ENCODE measurements around the gene CXCL8.

CXCL8 gene

DNA sequence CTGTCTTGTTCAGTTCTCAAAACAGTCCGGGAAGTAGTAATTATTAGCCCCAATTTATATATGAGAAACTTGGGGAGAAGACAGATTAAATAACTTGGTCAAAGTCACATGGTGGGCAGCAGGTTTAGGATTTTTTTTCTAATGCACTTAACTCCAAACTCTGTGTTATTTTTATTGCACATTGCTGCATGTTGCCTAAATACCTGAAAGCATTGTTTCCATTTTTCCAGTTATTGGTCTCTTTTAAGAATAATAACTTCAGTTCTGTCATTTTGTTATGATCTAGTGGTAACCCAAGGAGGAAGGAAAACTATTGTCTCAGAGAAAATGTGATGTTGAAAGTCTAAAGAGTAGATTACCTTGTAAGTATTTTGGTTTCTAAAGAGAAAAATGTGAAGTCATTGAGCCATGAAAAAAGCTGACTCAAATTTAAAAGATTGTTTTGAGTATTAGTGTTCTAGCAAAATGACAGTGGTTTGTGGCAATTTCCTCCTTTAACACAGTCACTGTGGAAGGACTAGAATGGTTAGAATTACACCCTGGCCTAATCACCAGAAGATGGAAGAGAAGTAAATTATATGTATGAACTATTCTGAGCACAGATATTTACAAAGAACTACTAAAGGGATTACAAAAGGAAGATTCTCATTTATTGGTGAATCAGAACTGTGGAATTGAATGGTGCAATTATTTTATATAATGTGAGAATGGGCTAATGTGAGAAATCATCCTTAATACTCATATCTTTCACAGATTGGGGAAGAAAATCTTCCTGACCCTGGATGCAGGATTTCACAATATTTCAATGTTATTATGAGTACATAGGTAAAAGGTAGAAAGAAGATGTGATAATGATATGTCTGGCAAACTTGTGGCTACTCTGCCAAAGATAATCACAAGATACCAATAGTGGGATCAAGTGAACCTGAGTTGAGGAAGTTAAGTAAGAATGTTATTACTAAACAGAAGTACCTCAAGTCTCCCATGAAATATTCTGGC, 21.7 kb upstream of the CXCL8 start:
- DNase-seq (ENCODE audit: low read depth) = no peak

DNA sequence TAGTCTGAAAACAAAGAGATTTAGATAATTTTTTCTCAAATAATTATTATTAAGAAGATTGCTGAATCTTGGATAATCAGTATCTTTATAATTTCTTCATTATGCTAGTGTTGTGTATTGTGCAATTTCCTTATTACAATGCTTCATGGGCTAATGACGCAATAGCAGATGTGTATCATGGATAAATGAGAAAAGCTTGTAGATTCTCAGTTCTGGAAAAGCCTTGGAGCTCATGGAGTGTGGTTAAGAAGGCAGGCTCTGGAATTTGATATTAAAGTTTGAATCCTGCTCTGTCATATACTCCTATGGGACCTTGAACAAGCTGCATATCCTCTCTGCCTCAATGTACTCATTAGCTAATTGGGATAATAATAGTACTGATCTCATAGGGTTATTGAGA, 18.9 kb upstream of the CXCL8 start:
- no peak for DNase-seq (ENCODE audit: low read depth)

DNA sequence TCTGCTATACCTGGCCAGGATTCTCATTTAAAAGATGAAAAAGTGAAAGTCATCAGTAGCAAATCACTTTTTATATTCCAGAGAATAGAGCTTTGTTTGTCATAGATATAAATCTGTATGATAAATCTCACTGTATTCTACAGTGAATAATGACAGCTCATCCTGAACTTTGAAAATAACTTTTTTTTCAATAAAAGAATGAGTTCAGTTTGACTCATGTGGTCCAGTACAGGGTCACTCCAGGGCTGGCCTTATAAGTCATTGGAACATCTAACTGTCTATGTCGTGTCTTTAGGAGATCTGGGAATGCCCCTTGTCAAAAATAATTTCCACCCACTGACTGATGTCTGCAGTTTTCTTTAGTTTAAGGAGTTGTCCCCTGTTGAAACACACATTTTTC, 18.5 kb upstream of the CXCL8 start:
- no peak for DNase-seq (ENCODE audit: low read depth)

DNA sequence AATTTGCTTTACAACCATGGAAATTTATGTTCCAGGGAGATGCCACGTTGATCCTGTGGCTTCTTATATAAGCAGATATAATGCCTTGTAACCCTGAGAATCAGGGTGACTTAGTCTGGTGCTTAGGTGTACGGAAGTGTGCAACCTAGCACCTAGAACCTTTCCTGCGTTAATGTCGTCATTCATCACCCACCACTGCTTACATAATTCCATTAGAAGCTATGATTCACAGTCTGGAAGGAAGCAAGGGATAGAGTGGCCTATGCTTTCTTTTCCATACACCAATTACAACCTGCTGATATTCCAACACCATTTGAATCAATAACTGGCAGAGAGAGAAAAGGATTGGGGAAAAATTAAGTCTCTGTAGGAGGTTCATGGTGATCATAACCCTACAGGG, 17.3 kb upstream of the CXCL8 start:
- no peak for DNase-seq (ENCODE audit: low read depth)

DNA sequence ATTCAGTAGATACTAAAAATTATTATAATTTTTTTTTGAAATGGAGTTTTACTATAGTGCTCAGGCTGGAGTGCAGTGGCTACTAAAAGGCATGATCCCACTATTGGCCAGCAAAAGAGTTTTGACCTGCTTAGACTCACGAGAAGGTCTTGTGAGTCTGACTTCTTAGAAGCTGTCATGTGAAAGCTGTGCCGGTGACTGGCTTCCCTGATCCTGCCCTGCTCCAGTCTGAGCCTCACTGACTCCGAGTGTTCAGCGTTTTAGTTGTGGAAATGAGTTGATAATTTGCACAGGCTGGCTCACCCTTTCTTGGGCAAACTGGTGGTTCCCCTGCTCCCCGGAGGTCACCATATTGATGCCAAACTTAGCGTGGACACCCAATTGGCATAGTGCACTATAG, 16.4 kb upstream of the CXCL8 start:
- DNase-seq (ENCODE audit: low read depth) = no peak

DNA sequence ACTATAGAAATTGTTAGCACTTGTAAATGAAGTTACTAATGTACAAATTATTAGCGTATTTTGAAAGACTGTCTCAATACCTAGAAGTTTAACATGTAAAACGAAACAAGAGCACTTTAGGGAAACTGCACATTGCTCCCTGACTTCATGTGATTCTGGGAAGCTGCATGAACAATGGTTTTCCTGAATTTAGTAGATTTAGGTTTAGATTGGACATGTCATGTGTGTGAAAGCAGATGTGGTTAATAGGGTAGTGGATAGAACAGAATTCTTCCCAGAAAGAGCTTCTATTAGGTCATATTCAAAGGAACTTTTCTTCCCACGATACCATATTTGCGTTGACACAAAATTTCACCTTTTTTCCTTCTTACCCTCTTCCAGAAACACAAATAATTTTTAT, 14.9 kb upstream of the CXCL8 start:
- DNase-seq (ENCODE audit: low read depth) = no peak

DNA sequence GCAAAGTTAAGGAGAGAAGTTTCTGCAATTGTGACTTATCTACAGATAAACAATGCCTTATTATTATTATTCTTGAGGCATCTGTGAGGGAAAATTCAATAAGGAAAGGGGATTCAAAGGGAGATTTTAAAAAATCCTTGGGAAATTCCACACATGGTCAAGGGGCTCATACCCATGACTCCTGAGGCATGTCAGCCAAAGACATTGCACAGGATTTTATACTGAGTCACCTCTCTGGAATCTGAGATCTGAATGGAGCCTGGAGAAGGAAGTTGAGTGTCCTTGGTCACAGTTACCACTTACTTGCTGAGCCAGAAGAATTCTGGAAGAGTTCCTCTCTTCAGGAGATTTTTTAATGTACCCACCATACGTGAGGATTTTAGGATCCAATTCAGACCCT, 14.4 kb upstream of the CXCL8 start:
- no peak for DNase-seq (ENCODE audit: low read depth)

DNA sequence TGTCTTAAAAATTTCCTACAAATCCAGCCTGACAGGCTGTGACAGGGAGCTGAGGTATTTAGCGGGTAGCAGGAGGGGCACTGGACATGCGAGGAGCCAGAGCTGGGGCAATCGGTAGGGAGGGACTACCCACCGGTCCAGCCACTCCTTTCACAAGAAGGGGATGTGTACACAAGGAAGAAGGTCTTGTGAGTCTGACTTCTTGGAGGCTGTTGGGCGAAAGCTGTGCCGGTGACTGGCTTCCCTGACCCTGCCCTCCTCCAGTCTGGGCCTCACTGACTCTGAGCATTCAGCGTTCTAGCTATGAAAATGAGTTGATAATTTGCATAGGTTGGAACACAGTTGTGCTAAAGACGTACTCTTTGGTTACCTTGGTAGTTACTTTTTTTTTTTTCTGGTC, 12.7 kb upstream of the CXCL8 start:
- DNase-seq (ENCODE audit: low read depth) = no peak

DNA sequence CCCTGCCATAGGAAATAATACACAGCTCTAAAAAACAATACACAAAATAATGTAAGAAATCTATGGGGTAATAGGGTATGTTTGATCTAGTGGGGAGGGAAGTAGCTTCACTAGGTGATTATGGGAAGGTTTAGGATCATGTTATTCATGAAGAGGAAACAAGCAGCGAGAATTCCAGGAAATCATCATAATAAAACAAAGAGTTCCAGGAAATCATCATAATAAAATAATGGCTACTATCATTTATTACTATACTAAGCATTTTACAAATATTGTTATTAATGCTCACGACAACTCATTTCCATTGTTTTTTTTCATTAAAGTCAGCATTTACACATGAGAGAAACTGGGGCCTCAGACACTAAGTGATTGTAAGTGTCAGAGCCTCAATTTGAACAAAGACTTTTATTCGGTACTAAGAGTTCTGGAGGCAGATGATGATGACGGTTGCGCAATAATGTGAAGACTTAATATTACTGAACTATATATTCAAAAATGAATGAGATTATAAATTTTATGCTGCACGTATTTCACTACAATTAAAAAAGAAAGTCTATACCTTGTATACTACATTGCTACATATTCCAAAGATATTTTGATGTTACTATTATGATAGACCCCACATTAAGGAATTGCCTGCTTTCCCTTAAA, 12.2 kb upstream of the CXCL8 start:
- no peak for DNase-seq (ENCODE audit: low read depth)

DNA sequence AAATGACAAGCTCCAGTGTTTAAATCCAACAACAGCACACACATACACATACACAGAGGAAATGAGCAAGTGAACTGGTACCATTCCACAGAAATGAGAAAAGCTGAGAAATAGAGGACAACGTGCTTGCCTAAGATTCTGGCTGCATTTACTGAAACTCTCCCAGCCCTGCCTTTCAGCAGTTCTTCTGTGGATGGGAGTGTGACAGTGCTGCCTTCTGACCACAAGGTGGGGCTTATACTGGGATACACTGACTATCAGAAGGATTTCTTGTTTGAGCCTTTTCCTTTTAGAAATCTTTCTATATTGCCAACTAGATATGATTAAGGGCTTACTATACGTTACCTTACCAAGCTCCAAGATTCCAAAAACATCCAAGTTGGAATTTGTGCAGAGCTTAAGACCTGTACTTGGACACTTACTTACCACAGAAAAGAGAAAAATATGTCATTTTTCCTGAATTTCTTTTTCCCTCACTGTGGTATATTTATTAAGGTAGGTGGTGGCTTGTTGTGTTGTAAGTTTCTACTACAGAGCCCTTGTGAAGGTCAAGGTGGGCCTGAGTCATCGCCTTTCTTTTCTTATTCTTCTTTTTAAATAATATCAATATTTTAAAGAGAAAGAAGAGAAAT, 10.7 kb upstream of the CXCL8 start:
- DNase-seq (ENCODE audit: low read depth) = no peak

DNA sequence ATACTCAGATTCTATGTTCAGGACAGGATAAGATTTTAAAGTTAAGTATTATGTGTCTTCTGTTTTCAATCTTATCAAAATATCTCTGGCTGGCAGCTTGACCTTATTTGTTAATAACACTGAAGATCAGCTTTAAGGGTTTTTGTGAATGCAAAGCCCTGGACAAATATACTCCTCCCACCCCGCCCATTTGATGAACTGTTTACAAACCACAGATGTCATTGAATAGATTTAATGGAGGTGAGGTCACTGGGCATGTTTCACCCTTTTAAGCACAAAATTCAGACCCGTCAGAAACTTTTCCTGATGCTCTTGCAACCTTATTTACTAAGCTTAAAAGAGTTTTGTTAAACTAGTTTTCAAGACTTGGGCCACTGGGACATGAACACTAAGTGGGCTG, 10.1 kb upstream of the CXCL8 start:
- DNase-seq (ENCODE audit: low read depth) = no peak

DNA sequence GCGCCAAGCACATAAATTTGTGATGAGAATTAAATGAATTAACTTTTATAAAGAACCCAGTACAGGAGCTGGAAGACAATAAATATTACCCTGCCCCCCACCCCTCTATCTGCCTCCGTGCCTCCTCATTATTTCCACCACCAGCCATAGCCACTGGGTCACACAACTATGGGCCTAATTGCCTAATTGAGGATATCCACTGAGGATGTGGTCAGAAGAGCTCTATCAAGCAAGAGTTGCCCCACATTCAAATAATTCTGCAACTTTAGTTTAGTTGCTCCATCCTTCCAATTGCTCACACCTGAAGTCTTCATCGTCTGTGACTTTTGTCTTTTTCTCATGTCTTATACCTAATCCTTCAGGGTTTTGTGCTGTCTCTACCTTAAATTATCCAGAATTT, 9.5 kb upstream of the CXCL8 start:
- DNase-seq (ENCODE audit: low read depth) = no peak

DNA sequence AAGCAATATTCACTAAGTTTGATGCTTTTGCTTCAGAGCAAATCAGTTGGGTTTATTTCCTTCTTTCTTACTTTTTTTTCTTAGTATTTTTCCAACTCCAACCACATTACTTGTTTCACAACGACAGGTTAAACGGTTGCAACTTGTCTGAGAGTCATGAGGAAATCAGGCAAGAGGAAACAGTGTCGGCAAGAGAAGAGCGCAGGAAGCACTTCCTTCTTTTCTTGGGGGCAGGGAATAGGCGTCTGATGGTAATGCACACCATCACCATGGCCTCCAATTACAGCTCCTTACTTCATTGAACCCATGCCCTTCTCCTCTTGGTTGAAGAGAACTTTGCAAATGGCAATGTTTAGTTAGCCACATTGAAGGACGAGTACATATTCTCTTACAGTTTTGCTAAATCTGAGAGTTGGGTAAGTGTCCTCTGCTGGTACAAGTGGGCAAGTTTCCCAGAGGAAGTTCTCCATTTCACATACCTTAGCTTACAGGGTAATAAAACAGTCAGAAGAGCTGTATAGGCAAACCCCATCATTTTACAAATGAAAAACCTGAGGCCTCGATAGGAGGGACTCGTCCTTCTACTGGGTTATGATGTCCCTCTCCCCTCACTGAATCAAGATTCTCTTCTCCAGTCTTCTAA, 8.3 kb upstream of the CXCL8 start:
- no peak for DNase-seq (ENCODE audit: low read depth)

DNA sequence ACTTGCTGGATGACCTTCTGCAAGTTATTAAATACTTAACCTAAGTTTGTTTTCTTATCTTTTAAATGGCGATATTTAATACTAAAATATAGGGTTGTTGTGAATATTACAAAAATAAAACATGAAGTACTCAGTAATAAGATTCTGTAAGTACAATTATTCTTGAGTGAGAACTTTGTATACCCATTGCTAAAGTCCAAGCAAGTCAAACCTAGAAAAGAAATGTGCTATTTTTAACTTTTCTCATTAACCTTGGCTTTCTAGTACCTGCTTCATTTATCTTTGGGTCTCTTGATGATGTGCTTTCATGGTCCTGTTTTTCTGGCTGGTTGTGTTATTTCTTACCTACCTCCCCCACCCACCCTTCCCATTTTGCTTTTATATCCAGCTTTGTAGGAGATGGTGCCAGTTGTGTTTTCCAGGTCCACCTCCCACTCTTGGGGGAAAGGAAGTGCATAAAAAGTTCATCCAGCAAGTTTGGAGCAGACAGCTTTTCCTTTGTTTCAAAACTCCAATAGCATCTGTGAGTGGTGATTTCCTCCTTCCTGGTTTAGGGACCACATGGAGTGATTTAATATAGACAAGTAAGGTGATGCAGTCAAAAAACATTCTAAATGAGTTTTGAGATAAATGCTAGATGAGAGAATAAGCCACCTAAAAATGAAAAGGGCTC, 7.5 kb upstream of the CXCL8 start:
- DNase-seq (ENCODE audit: low read depth) = no peak

DNA sequence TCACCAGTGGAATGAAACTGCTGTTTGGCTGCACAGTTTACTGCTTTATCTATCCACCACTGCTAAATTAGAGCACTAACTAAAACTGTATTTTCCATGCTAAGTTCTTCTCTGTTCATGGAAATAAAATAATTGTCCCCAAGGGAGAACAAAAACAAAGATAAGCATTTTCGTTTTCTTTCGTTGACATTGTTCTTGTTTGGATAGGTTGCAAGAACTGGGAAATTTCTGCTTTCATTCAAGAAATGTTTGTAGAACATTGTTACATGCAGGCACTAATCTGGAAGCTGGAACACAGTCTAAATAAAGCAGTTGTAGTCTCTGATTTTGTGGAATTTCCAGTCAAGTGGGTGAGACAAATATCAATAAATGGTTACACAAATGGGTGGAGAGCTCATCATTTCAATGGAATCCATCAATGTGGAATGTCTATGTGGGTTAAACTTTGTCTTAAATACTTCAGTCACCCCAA, 5.8 kb upstream of the CXCL8 start:
- no peak for DNase-seq (ENCODE audit: low read depth)

DNA sequence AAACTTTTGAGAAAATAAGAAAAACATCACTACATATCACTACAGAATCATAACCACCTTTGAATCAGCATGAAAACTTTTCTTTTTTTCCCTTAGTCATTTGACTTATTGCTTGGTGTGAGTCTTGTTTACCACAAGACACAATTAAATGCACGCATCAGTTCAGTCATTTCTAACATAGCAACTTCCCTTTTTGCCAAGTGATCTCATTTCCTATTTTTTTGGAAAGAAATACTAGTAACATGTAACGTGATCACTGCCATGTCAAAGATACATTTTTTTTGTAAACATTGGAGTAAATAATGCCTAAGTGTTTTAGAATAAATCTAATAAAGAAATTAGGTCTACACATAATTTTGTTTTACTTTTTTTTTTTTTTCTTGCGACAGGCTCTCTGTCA, 5.1 kb upstream of the CXCL8 start:
- DNase-seq (ENCODE audit: low read depth) = no peak

DNA sequence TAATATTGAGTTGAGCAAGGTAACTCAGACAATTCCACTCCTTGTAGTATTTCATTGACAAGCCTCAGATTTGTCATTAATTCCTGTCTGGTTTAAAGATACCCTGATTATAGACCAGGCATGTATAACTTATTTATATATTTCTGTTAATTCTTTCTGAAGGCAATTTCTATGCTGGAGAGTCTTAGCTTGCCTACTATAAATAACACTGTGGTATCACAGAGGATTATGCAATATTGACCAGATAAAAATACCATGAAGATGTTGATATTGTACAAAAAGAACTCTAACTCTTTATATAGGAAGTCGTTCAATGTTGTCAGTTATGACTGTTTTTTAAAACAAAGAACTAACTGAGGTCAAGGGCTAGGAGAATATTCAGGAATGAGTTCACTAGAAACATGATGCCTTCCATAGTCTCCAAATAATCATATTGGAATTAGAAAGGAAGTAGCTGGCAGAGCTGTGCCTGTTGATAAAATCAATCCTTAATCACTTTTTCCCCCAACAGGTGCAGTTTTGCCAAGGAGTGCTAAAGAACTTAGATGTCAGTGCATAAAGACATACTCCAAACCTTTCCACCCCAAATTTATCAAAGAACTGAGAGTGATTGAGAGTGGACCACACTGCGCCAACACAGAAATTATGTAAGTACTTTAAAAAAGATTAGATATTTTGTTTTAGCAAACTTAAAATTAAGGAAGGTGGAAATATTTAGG, 821 bp downstream of the CXCL8 start:
- DNase-seq (ENCODE audit: low read depth) = no peak

DNA sequence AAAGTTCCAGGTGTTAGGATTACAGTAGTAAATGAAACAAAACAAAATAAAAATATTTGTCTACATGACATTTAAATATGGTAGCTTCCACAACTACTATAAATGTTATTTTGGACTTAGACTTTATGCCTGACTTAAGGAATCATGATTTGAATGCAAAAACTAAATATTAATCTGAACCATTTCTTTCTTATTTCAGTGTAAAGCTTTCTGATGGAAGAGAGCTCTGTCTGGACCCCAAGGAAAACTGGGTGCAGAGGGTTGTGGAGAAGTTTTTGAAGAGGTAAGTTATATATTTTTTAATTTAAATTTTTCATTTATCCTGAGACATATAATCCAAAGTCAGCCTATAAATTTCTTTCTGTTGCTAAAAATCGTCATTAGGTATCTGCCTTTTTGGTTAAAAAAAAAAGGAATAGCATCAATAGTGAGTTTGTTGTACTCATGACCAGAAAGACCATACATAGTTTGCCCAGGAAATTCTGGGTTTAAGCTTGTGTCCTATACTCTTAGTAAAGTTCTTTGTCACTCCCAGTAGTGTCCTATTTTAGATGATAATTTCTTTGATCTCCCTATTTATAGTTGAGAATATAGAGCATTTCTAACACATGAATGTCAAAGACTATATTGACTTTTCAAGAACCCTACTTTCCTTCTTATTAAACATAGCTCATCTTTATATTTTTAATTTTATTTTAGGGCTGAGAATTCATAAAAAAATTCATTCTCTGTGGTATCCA, 1.6 kb downstream of the CXCL8 start:
- DNase-seq (ENCODE audit: low read depth) = no peak

DNA sequence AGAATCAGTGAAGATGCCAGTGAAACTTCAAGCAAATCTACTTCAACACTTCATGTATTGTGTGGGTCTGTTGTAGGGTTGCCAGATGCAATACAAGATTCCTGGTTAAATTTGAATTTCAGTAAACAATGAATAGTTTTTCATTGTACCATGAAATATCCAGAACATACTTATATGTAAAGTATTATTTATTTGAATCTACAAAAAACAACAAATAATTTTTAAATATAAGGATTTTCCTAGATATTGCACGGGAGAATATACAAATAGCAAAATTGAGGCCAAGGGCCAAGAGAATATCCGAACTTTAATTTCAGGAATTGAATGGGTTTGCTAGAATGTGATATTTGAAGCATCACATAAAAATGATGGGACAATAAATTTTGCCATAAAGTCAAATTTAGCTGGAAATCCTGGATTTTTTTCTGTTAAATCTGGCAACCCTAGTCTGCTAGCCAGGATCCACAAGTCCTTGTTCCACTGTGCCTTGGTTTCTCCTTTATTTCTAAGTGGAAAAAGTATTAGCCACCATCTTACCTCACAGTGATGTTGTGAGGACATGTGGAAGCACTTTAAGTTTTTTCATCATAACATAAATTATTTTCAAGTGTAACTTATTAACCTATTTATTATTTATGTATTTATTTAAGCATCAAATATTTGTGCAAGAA, 2.3 kb downstream of the CXCL8 start:
- DNase-seq (ENCODE audit: low read depth) = no peak

DNA sequence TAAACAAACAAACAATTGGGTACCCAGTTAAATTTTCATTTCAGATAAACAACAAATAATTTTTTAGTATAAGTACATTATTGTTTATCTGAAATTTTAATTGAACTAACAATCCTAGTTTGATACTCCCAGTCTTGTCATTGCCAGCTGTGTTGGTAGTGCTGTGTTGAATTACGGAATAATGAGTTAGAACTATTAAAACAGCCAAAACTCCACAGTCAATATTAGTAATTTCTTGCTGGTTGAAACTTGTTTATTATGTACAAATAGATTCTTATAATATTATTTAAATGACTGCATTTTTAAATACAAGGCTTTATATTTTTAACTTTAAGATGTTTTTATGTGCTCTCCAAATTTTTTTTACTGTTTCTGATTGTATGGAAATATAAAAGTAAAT, 2.9 kb downstream of the CXCL8 start:
- no peak for DNase-seq (ENCODE audit: low read depth)

All from activated T-helper 1 cell treated with Interleukin-2 at 50 U/mL for 16 hours (primary cell).